ENCODE results near the gene PHYKPL.
"Not testable (repeated sequence)": the region's sequence is repeated elsewhere in the genome, so short reads cannot be mapped to it uniquely, and the experiment has no call there.

The PHYKPL gene

DNA sequence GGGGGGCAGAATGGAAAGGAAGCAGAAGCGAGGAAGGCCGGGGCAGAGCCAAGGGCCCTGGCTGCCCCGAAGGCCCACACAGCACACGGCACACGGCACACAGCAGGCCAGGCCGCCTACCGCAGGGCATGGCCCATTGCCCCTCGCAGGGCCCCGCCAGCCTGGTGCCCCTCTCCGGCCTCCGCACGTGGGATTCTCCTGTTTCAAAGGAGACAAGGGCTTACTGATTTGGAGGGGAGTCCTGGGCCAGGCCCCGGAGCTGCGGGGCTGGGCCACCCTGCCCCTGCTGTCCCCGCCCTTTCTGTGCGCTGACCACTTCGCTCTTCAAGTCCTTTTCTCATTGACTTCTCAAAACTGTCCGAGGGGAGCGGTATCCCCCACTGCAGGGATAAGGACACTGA lies 7.7 kb upstream of the PHYKPL start:
- TF ChIP-seq, protein P1, sequence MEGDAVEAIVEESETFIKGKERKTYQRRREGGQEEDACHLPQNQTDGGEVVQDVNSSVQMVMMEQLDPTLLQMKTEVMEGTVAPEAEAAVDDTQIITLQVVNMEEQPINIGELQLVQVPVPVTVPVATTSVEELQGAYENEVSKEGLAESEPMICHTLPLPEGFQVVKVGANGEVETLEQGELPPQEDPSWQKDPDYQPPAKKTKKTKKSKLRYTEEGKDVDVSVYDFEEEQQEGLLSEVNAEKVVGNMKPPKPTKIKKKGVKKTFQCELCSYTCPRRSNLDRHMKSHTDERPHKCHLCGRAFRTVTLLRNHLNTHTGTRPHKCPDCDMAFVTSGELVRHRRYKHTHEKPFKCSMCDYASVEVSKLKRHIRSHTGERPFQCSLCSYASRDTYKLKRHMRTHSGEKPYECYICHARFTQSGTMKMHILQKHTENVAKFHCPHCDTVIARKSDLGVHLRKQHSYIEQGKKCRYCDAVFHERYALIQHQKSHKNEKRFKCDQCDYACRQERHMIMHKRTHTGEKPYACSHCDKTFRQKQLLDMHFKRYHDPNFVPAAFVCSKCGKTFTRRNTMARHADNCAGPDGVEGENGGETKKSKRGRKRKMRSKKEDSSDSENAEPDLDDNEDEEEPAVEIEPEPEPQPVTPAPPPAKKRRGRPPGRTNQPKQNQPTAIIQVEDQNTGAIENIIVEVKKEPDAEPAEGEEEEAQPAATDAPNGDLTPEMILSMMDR (IDR thresholded peaks at IDR 0.05; ENCODE audit: unreplicated experiment in 3 of 3): no peak
- H3K4me1 Mint-ChIP-seq: peaks cover 11% of the 10 kb centered on the region
- H3K36me3 Mint-ChIP-seq (ENCODE audit: low read depth): no peaks in the 10 kb centered on the region
- no peaks in the 10 kb centered on the region for H3K9me3 Mint-ChIP-seq
- H3K27ac Mint-ChIP-seq: no peak overlapping the region
- no peak overlapping the region for H3K4me3 Mint-ChIP-seq
- H3K27me3 Mint-ChIP-seq (ENCODE audit: low read depth): no peaks in the 10 kb centered on the region

DNA sequence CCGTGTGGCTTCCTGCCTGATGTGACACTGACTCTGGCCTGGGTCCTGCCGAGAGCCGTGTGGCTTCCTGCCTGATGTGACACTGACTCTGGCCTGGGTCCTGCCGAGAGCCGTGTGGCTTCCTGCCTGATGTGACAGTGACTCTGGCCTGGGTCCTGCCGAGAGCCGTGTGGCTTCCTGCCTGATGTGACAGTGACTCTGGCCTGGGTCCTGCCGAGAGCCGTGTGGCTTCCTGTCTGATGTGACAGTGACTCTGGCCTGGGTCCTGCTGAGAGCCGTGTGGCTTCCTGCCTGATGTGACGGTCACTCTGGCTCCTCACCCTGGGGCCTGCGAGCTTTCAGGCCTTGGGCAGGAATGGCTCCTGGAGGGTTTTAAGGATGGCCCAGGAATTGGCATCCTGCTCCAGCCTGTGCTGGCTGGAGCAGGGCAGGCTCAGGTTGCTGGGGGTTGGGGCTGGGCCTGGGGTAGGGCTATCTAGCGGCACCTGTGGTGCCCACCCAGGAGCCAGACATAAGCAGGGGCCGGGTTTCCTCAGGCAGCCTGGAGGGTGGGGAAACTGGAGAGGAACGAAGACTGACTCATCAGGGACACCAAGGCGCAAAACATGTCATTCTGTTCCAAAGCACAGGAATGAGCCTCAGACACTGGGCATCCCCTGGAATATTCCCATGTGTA lies 7.2 kb upstream of the PHYKPL start:
- H3K4me3 Mint-ChIP-seq; H3K9me3 Mint-ChIP-seq; H3K27ac Mint-ChIP-seq; H3K36me3 Mint-ChIP-seq (ENCODE audit: low read depth); H3K27me3 Mint-ChIP-seq (ENCODE audit: low read depth): not testable (repeated sequence)
- peaks cover 16% of the 10 kb centered on the region for H3K4me1 Mint-ChIP-seq

DNA sequence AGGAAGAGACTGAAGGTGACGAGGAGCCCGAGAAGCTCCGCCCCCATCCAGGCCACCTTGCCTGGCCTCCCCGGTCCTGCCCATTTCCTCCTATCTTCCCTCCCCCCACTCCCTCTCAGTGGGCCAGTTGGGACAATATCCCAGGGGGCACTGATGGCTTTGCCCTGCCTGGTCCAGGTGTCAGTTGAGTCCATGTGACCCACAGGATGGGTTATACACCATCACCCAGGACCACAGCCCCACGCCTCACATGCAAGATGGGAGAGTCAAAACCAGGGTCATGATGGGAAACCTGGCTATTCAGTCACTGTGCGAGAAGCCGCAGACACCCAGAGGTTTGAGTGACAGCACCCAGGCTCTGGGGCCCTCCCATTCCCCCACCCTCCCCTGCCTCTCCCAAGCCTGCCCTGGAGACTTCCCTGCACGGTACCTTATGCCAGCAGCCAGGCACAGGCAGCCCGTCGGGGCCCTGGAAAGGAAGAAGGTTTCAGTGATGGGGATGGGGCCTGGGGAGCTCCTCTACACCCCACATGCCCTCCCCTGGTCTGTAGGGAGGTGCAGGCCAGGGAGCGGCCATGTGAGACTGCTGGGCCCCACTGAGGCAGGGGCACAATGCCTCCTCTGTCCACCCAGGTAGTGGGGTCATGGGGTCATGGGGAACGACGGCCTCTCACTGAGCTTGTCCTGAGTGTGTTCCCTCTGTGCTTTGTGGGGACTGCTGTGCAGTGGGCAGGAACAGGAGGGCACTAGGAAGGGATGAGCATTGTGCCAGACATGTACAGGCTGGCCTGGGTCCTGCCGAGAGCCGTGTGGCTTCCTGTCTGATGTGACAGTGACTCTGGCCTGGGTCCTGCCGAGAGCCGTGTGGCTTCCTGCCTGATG lies 6.3 kb upstream of the PHYKPL start:
- H3K27ac Mint-ChIP-seq: no peak overlapping the region
- no peaks in the 10 kb centered on the region for H3K27me3 Mint-ChIP-seq (ENCODE audit: low read depth)
- no peaks in the 10 kb centered on the region for H3K9me3 Mint-ChIP-seq
- H3K36me3 Mint-ChIP-seq (ENCODE audit: low read depth): no peaks in the 10 kb centered on the region
- H3K4me3 Mint-ChIP-seq: no peak overlapping the region
- TF ChIP-seq, protein P1 (IDR thresholded peaks at IDR 0.05; ENCODE audit: unreplicated experiment in 3 of 3): no peak
- H3K4me1 Mint-ChIP-seq: peaks cover 17% of the 10 kb centered on the region

DNA sequence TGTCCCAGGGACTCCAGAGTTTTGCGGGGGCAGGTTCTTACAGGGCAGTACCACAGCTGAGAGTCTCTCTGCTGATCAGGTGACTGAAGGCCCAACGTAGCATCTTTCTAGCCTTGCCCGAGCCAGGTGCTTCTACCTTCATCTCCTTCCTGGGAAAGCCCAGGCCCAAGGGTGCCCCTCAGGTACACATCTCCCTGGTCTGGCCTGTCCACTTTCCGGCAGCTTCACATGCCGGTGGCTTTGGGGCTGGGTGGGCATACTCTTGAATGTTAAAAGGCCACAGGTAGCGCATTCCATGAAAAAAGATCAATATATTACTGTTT lies 5.7 kb upstream of the PHYKPL start:
- no peaks in the 10 kb centered on the region for H3K27me3 Mint-ChIP-seq (ENCODE audit: low read depth)
- no peak overlapping the region for H3K27ac Mint-ChIP-seq
- H3K4me3 Mint-ChIP-seq: no peak overlapping the region
- H3K9me3 Mint-ChIP-seq: no peaks in the 10 kb centered on the region
- H3K4me1 Mint-ChIP-seq: peaks cover 21% of the 10 kb centered on the region
- no peaks in the 10 kb centered on the region for H3K36me3 Mint-ChIP-seq (ENCODE audit: low read depth)
- TF ChIP-seq, protein P1 (IDR thresholded peaks at IDR 0.05; ENCODE audit: unreplicated experiment in 3 of 3): no peak

DNA sequence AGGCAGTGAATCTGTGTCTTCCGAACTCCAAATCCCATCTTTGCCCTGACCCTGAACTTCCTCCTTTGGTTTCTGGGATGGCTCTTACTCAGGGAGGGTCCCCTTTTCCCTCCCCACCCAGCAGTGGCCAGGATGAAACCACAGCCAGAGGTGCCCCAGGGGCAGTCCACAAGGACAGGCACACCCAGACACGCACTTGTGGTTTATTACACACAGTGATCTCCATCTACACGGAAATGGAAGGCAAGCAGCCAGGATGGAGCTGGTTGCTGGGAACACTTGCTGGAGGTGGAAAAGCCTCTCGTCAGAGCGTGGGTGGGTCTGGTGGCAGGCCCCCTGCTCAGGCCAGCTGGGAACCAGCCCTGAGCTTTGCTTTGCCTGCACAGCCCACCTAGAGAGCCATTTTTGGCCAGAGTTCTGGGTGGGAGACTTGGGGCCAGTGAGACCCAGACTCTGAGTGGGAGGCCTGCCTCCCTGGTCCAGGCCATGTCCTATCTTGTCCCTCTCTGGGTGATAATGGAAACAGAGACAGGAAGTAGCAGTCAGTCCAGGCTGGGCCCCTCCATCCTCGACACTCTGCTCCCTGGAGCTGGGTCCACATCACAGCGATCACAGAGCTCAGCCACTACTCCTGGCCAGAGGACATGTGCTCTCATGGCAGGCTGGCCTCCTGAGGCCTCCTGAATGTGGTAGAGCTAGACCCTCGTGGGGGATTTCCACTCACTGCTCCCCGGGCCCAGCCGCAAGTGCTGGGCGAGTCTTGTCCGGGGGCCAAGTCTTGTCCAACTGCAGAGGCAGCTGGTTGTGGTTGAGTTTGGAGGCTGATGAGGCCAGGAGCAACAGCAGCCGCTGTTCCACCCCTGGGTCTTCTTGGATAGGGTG lies 5.1 kb upstream of the PHYKPL start:
- peak overlapping the region in 1 of 3 experiments; percentile 32 for H3K27ac Mint-ChIP-seq

More for the DNA sequence above, 5.1 kb upstream of the PHYKPL start:
- peaks cover 22% of the 10 kb centered on the region for H3K4me1 Mint-ChIP-seq
- H3K36me3 Mint-ChIP-seq (ENCODE audit: low read depth): no peaks in the 10 kb centered on the region
- H3K27me3 Mint-ChIP-seq (ENCODE audit: low read depth): no peaks in the 10 kb centered on the region
- no peaks in the 10 kb centered on the region for H3K9me3 Mint-ChIP-seq
- no peak overlapping the region for H3K4me3 Mint-ChIP-seq
- TF ChIP-seq, protein P1 (IDR thresholded peaks at IDR 0.05; ENCODE audit: unreplicated experiment in 3 of 3): no peak
